HepG2 (cell line): Measurements from ENCODE around the gene ARFGAP3. TPM values are rescaled to one million over a fixed set of nuclear protein-coding genes. Genes with fewer than 3 reads are reported as not detected.

ENCODE experiments used
- ESRRA ChIP-seq: sonication (generic); formaldehyde crosslinking; IDR thresholded peaks from 2 replicates; pipeline ENCODE4 v1.5.1; 2020; ENCODE audit warnings: mild to moderate bottlenecking, low read depth, missing genetic modification reagents
- EZH2 ChIP-seq: conservative IDR thresholded peaks from 2 replicates; pipeline ENCODE4 v1.6.1; 2012; ENCODE audit warnings: mild to moderate bottlenecking, low read depth, low read length, moderate library complexity
- IRF1 ChIP-seq: sonication (generic); formaldehyde crosslinking; IDR thresholded peaks from 2 replicates; pipeline ENCODE4 v1.4.0; 2020; ENCODE audit warnings: low read depth, mild to moderate bottlenecking, missing genetic modification reagents
- KDM2A ChIP-seq: sonication (generic); formaldehyde crosslinking; IDR thresholded peaks from 2 replicates; pipeline ENCODE4 v1.4.0; 2020; ENCODE audit warnings: low read depth, missing genetic modification reagents, borderline replicate concordance
- MED1 ChIP-seq: sonication (generic); formaldehyde crosslinking; IDR thresholded peaks from 2 replicates; pipeline ENCODE4 v1.4.0; 2020; ENCODE audit warnings: missing genetic modification reagents
- NFRKB ChIP-seq: fragments of 450-650 bp; IDR thresholded peaks from 2 replicates; pipeline ENCODE4 v1.6.1; 2017
- NR2F2 ChIP-seq: IDR thresholded peaks from 2 replicates; pipeline ENCODE4 v1.6.1; 2012; ENCODE audit warnings: low read depth, inconsistent platforms, borderline replicate concordance
- NR2F6 ChIP-seq, 2 experiments: IDR thresholded peaks; 2 replicates each; pipeline ENCODE4 v1.6.1; 2016; ENCODE audit warnings: antibody characterized with exemption in 1 of 2, mild to moderate bottlenecking in 1 of 2
- PHF8 ChIP-seq: sonication (generic); formaldehyde crosslinking; IDR thresholded peaks from 2 replicates; pipeline ENCODE4 v1.5.0; 2020; ENCODE audit warnings: missing genetic modification reagents
- RNF2 ChIP-seq: fragments of 450-650 bp; conservative IDR thresholded peaks from 2 replicates; pipeline ENCODE4 v1.6.1; 2016; ENCODE audit warnings: low read depth
- SUZ12 ChIP-seq: fragments of 150-350 bp; IDR thresholded peaks from 2 replicates; pipeline ENCODE4 v1.6.1; 2014; ENCODE audit warnings: low read depth, low read length
- SYNCRIP ChIP-seq: fragments of 200-400 bp; formaldehyde crosslinking; IDR thresholded peaks from 2 replicates; pipeline ENCODE4 v1.6.1; 2018; ENCODE audit warnings: mild to moderate bottlenecking, low read depth, low read length; ENCODE audit not compliant: insufficient read depth
- TRAFD1 ChIP-seq: sonication (generic); formaldehyde crosslinking; IDR thresholded peaks from 2 replicates; pipeline ENCODE4 v1.5.1; 2020; ENCODE audit warnings: missing genetic modification reagents, mild to moderate bottlenecking, borderline replicate concordance
- ZFP82 ChIP-seq: sonication (generic); formaldehyde crosslinking; IDR thresholded peaks from 2 replicates; pipeline ENCODE4 v1.5.1; 2020; ENCODE audit warnings: mild to moderate bottlenecking, missing genetic modification reagents, borderline replicate concordance
- ZNF260 ChIP-seq: sonication (generic); formaldehyde crosslinking; IDR thresholded peaks from 2 replicates; pipeline ENCODE4 v1.4.0; 2020; ENCODE audit warnings: missing genetic modification reagents, low read depth, mild to moderate bottlenecking, borderline replicate concordance
- ZNF326 ChIP-seq: sonication (generic); formaldehyde crosslinking; IDR thresholded peaks from 2 replicates; pipeline ENCODE4 v1.4.0; 2020; ENCODE audit warnings: missing genetic modification reagents, borderline replicate concordance
- ZNF333 ChIP-seq: sonication (generic); formaldehyde crosslinking; IDR thresholded peaks from 2 replicates; pipeline ENCODE4 v1.4.0; 2020; ENCODE audit warnings: mild to moderate bottlenecking, missing genetic modification reagents, borderline replicate concordance
- ZNF496 ChIP-seq: sonication (generic); formaldehyde crosslinking; IDR thresholded peaks from 2 replicates; pipeline ENCODE4 v1.8.1; 2023; ENCODE audit warnings: mild to moderate bottlenecking, moderate library complexity, missing genetic modification reagents; ENCODE audit not compliant: insufficient replicate concordance
- ZNF605 ChIP-seq: sonication (generic); formaldehyde crosslinking; IDR thresholded peaks from 2 replicates; pipeline ENCODE4 v1.8.0; 2022; ENCODE audit warnings: mild to moderate bottlenecking, missing genetic modification reagents
- ZNF670 ChIP-seq: sonication (generic); formaldehyde crosslinking; IDR thresholded peaks from 2 replicates; pipeline ENCODE4 v1.8.0; 2022; ENCODE audit warnings: mild to moderate bottlenecking, missing genetic modification reagents, borderline replicate concordance
- ZNF879 ChIP-seq: sonication (generic); formaldehyde crosslinking; IDR thresholded peaks from 2 replicates; pipeline ENCODE4 v1.8.1; 2023; ENCODE audit warnings: missing genetic modification reagents
- ZNF891 ChIP-seq: sonication (generic); formaldehyde crosslinking; IDR thresholded peaks from 2 replicates; pipeline ENCODE4 v1.5.0; 2020; ENCODE audit warnings: mild to moderate bottlenecking, missing genetic modification reagents
- polyA plus RNA-seq, 8 experiments: library from polyadenylated mRNA; depleted of rRNA in 3 of 8; stranded (reverse) in 7 of 8; unstranded in 1 of 8; fragments of >200 nt; fragmentation: Illumina TruSeq in 4 of 8; extraction: Trizol in 4 of 8; gene quantifications; 2 replicates each; pipeline versions ENCODE4 v1.2.1 to v1.2.3, GENCODE V29; 2011 to 2016; ENCODE audit warnings: low read depth in 4 of 8, missing spikeins in 1 of 8, mixed read lengths in 1 of 8; ENCODE audit not compliant: insufficient read depth in 1 of 8
- total RNA-seq, 5 experiments: library from RNA; depleted of rRNA; stranded (reverse); fragments of >200 nt; fragmentation: Illumina TruSeq; extraction: Trizol; gene quantifications; 2 replicates each; pipeline ENCODE4 v1.2.3, GENCODE V29; 2016; ENCODE audit warnings: low read depth in 1 of 5
- TF ChIP-seq, protein P1 (sequence below): sonication (generic); formaldehyde crosslinking; IDR thresholded peaks from 2 replicates; pipeline ENCODE4 v1.5.0; 2020; ENCODE audit warnings: mild to moderate bottlenecking, missing genetic modification reagents
- TF ChIP-seq, protein P2 (sequence below): sonication (generic); formaldehyde crosslinking; IDR thresholded peaks from 2 replicates; pipeline ENCODE4 v1.5.0; 2020; ENCODE audit warnings: missing genetic modification reagents

Gene ARFGAP3
- total and polyA plus RNA-seq, 2 of the 13 experiments (the other 11 are each of a cell fraction or from before 2014, with no cell fraction given) = 41.7 to 61.6 TPM

DNA sequence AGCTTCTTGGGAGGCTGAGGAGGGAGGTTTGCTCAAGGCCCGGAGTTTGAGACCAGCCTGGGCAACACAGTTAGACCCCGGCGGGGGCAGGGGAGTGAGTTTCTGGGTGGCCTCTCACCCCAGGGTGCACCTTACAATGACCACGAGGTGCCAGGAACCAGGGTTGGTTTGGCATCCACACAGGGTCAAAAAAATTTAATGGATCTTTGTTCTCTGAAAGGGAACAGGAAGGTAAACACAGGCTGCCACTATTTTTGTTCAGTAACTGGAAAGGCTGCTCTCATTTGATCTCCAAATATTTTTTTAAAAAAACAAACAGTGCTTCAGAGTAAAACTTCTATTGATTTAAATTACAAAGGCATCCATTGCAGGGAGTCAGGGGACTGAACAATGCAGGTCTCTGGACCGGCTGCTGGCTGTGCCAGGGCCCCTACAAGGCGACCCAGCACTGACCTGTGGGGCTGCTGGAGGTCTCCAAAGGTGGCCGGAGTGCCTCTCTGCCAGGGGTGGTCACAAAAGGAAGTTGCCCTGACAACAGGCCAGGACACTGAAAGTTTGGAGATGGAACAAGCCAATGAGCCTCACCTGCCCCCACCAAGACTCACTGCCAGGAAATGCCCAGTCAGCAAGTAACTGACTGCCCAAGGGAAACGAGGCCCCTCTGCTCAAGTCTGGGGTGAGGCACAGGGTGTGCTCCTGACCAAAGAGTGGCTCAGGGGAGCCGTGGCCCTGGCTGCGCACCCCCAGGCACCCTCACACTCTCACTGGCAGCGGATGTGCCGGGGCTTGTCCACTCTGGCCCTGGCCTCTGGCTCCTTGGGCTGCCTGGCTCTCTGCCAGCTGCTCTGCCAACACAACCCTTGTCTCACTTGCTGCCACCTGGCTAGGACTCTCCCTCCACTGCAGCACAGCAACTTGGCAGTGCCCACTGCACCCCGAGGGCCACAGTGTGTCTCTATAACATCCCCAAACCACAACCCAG, 51.8 kb downstream of the ARFGAP3 start (continued):
- TF ChIP-seq, protein P1, sequence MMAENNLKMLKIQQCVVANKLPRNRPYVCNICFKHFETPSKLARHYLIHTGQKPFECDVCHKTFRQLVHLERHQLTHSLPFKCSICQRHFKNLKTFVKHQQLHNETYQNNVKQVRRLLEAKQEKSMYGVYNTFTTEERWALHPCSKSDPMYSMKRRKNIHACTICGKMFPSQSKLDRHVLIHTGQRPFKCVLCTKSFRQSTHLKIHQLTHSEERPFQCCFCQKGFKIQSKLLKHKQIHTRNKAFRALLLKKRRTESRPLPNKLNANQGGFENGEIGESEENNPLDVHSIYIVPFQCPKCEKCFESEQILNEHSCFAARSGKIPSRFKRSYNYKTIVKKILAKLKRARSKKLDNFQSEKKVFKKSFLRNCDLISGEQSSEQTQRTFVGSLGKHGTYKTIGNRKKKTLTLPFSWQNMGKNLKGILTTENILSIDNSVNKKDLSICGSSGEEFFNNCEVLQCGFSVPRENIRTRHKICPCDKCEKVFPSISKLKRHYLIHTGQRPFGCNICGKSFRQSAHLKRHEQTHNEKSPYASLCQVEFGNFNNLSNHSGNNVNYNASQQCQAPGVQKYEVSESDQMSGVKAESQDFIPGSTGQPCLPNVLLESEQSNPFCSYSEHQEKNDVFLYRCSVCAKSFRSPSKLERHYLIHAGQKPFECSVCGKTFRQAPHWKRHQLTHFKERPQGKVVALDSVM (CRISPR knock-in tag) = peak; percentile 99
- TF ChIP-seq IRF1 (no peak), ZFP82 (CRISPR knock-in tag) (no peak), EZH2 (no peak), ZNF879 (CRISPR knock-in tag) (no peak), ZNF605 (CRISPR knock-in tag) (peak; percentile 27; the same call in 1 of the 2 replicates), NFRKB (no peak), ZNF891 (CRISPR knock-in tag) (no peak), NR2F6 (IDR thresholded peaks at IDR 0.05) (peak; percentile 91), NR2F6 (CRISPR knock-in tag; IDR thresholded peaks at IDR 0.05) (no peak; the same call in none of the 2 replicates), SYNCRIP (no peak), ESRRA (CRISPR knock-in tag) (peak; percentile 21; the same call in 1 of the 2 replicates), SUZ12 (no peak), ZNF333 (CRISPR knock-in tag) (no peak), ZNF670 (CRISPR knock-in tag) (0 out of 2 replicates have a peak, but pooled peaks have one; percentile 31), NR2F2 (peak; percentile 86), ZNF260 (no peak), KDM2A (no peak), ZNF326 (CRISPR knock-in tag) (no peak), MED1 (peak; percentile 85), PHF8 (CRISPR knock-in tag) (no peak), ZNF496 (CRISPR knock-in tag) (no peak), RNF2 (no peak), TRAFD1 (CRISPR knock-in tag) (no peak)
- TF ChIP-seq, protein P2, sequence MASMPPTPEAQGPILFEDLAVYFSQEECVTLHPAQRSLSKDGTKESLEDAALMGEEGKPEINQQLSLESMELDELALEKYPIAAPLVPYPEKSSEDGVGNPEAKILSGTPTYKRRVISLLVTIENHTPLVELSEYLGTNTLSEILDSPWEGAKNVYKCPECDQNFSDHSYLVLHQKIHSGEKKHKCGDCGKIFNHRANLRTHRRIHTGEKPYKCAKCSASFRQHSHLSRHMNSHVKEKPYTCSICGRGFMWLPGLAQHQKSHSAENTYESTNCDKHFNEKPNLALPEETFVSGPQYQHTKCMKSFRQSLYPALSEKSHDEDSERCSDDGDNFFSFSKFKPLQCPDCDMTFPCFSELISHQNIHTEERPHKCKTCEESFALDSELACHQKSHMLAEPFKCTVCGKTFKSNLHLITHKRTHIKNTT (CRISPR knock-in tag) = no peak
